Measurements from ENCODE around the gene ZNF716.

- no peak for TF ChIP-seq POLR2AphosphoS5 (IDR thresholded peaks at IDR 0.05; ENCODE audit: low read depth, low read length)
- TF ChIP-seq, protein P1, sequence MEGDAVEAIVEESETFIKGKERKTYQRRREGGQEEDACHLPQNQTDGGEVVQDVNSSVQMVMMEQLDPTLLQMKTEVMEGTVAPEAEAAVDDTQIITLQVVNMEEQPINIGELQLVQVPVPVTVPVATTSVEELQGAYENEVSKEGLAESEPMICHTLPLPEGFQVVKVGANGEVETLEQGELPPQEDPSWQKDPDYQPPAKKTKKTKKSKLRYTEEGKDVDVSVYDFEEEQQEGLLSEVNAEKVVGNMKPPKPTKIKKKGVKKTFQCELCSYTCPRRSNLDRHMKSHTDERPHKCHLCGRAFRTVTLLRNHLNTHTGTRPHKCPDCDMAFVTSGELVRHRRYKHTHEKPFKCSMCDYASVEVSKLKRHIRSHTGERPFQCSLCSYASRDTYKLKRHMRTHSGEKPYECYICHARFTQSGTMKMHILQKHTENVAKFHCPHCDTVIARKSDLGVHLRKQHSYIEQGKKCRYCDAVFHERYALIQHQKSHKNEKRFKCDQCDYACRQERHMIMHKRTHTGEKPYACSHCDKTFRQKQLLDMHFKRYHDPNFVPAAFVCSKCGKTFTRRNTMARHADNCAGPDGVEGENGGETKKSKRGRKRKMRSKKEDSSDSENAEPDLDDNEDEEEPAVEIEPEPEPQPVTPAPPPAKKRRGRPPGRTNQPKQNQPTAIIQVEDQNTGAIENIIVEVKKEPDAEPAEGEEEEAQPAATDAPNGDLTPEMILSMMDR (IDR thresholded peaks at IDR 0.05 in 2 of 3, conservative IDR thresholded peaks at IDR 0.05 in 1 of 3; ENCODE audit: borderline replicate concordance in 1 of 3, insufficient read depth in 1 of 3, low read depth in 2 of 3, low read length in 2 of 3), result no peak
- TF ChIP-seq, protein P2, sequence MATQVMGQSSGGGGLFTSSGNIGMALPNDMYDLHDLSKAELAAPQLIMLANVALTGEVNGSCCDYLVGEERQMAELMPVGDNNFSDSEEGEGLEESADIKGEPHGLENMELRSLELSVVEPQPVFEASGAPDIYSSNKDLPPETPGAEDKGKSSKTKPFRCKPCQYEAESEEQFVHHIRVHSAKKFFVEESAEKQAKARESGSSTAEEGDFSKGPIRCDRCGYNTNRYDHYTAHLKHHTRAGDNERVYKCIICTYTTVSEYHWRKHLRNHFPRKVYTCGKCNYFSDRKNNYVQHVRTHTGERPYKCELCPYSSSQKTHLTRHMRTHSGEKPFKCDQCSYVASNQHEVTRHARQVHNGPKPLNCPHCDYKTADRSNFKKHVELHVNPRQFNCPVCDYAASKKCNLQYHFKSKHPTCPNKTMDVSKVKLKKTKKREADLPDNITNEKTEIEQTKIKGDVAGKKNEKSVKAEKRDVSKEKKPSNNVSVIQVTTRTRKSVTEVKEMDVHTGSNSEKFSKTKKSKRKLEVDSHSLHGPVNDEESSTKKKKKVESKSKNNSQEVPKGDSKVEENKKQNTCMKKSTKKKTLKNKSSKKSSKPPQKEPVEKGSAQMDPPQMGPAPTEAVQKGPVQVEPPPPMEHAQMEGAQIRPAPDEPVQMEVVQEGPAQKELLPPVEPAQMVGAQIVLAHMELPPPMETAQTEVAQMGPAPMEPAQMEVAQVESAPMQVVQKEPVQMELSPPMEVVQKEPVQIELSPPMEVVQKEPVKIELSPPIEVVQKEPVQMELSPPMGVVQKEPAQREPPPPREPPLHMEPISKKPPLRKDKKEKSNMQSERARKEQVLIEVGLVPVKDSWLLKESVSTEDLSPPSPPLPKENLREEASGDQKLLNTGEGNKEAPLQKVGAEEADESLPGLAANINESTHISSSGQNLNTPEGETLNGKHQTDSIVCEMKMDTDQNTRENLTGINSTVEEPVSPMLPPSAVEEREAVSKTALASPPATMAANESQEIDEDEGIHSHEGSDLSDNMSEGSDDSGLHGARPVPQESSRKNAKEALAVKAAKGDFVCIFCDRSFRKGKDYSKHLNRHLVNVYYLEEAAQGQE (IDR thresholded peaks at IDR 0.05; ENCODE audit: low read depth), result no peak
- no peak for TF ChIP-seq RAD21 (IDR thresholded peaks at IDR 0.05; ENCODE audit: low read depth)
- TF ChIP-seq POLR2A (IDR thresholded peaks at IDR 0.05; ENCODE audit: borderline replicate concordance, extremely low read depth, insufficient read depth, insufficient read length), result no peak
- TF ChIP-seq ATF3 (IDR thresholded peaks at IDR 0.05), result no peak
- no peak for TF ChIP-seq ZBTB33 (IDR thresholded peaks at IDR 0.05; ENCODE audit: extremely low read depth, insufficient replicate concordance, low read length)
- TF ChIP-seq EZH2phosphoT487 (IDR thresholded peaks at IDR 0.05; ENCODE audit: borderline replicate concordance), result no peak
- no peak for TF ChIP-seq SP1 (IDR thresholded peaks at IDR 0.05; ENCODE audit: low read depth)
- TF ChIP-seq, protein P3, sequence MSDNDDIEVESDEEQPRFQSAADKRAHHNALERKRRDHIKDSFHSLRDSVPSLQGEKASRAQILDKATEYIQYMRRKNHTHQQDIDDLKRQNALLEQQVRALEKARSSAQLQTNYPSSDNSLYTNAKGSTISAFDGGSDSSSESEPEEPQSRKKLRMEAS (IDR thresholded peaks at IDR 0.05), result no peak
- no peak for TF ChIP-seq CEBPB (IDR thresholded peaks at IDR 0.05; ENCODE audit: low read depth)
- TF ChIP-seq EZH2 (IDR thresholded peaks at IDR 0.05), result no peak
Measured at GRCh38 chr7:57416601-57417358, 33.2 kb upstream of the ZNF716 start.

All from HCT116 (cell line).